Stimulated activated CD8-positive, alpha-beta memory T cell treated with anti-CD3 and anti-CD28 coated beads, Interleukin-4, amount 100 ng/mL, for 24 hours (primary cell): ENCODE measurements around the gene JAML.
A peak's percentile ranks its signal among the peaks of the same experiment; 100 is the strongest.

Experiments used
- DNase-seq: peaks from one replicate; pipeline ENCODE4 v3.0.0-alpha.2; 2020; ENCODE audit warnings: low read depth

JAML gene

GRCh38 chr11:118215765-118216164 is 9.0 kb downstream of the JAML start:
- DNase-seq: no peak

DNA sequence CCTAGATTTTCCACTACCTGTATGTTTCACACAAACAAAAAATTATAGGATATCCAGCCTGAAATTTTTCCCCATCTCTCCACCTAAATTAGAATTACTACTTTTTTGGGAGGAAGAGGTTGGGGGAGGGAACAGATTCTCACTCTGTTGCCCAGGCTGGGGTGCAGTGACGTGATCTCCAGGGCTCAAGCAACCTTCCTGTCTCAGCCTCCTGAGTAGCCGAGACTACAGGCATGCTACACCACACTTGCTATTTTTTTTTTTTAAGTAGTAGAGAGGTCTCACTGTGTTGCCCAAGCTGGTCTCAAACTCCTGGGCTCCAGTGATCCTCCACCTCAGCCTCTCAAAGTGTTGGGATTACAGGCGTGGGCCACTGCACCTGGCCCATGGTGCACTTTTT is 9.5 kb downstream of the JAML start:
- DNase-seq: no peak

- no peak for DNase-seq
These were observed 10.4 kb downstream of the JAML start for GRCh38 chr11:118214210-118214914.

- no peak for DNase-seq
These were observed 11.0 kb downstream of the JAML start for GRCh38 chr11:118213781-118214180.

DNA sequence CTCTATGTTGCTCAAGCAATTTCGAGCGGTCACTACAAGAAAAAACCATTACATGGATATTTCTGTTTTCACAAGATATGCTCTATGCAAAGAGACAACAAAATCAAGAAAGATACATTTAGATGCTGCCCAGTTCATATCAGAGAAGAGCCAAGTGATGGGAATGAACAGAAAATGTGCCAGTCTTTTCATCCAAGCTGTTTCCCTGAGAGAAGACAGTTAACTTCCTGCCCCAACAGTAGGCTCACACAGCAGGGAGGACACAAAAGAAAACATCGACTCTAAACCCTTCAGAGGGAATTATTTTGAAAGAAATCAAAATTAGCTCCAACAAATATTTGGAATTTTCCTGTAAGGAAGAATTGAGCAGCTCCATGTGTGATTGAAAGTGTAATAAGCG is 11.6 kb downstream of the JAML start:
- DNase-seq: no peak

GRCh38 chr11:118212781-118213191 is 12.0 kb downstream of the JAML start:
- no peak for DNase-seq

- no peak for DNase-seq
These were observed 12.6 kb downstream of the JAML start for GRCh38 chr11:118212131-118212725.

GRCh38 chr11:118211006-118211405 is 13.8 kb downstream of the JAML start:
- DNase-seq: no peak

- no peak for DNase-seq
These were observed 14.5 kb downstream of the JAML start for GRCh38 chr11:118210323-118210722.

DNA sequence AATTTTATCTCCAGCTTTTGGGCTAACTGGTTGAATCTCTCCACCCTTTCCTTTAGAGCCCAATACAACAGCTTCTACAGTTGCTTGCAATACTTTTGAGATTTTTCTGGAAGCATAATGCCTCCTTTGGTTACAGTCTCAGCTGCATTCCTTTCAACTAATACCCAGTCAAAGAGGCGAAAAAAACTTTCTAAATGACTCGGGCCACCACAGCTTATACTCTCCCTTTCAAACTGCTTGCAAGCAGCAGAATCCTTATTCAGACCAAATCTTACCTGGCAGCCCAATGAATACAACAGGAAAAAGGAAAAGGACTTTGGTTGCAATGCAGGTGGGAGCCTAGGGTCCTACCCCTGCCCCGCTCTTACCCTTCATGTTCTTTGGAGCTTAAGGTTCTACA is 15.8 kb downstream of the JAML start:
- no peak for DNase-seq

GRCh38 chr11:118207079-118207478 is 17.7 kb downstream of the JAML start:
- no peak for DNase-seq

DNA sequence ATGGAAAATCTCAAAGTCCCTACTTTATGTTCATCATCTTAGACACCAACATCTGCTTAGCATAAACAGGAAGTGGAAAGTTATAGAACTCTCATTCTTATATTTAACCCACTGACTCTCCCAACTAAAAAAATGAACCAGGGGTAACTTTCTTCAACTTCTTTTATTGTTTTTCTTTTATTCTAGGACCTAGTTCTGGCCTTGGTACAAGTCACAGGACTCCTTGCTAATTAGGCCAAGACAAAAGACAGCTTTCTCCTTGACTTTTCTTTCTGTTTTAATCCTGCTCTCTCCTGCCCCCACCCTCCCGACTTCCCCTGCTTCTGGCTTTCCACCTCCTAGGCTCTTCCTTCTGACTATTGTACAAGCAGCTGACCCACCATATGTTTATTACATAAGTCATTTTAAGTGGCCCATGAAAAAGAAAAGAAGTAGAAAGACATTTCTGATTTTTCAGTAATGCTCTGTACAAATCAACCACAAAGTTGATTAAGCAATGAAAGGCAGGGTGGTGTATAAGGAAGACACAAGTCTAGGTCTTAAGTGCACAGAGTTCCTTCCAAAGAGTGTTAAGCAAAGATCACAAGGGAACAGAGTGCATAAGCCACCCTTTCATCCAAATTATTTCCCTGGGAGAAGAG is 18.3 kb downstream of the JAML start:
- no peak for DNase-seq

DNA sequence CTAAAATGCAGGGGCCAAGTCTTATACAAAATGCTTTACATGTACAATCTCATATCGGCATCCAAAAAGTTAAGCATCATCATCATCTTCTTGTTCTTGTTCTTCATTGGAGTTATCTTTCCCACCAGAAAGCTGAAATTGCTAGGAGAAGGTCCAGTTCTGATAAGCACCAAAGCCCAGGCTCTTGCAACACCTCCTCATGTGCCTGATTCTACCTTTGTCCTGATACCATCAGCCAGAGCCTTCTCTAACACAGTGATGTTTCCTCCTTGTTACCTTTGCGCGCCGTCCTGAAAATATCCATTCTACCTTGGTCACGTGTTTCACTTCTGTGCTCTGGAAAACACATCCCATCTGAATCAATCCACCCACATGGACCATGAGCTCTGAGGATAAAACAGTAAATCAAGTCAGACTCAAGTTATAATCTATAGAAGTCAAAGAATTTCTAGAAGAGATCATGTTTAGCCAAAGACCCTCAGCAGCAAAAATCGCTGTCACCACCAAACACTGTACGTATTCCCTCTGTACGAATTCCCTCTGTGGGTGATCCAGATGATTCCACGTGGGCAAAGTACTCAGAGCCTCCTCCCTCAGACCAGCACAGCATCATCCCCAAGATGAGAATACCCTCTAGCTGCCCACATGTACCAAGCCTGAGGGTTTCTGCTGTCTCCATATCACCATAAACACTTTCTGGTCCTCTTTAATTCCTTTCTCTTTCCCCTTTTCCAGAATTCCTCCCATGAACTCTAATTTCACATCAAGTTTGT is 19.0 kb downstream of the JAML start:
- no peak for DNase-seq

DNA sequence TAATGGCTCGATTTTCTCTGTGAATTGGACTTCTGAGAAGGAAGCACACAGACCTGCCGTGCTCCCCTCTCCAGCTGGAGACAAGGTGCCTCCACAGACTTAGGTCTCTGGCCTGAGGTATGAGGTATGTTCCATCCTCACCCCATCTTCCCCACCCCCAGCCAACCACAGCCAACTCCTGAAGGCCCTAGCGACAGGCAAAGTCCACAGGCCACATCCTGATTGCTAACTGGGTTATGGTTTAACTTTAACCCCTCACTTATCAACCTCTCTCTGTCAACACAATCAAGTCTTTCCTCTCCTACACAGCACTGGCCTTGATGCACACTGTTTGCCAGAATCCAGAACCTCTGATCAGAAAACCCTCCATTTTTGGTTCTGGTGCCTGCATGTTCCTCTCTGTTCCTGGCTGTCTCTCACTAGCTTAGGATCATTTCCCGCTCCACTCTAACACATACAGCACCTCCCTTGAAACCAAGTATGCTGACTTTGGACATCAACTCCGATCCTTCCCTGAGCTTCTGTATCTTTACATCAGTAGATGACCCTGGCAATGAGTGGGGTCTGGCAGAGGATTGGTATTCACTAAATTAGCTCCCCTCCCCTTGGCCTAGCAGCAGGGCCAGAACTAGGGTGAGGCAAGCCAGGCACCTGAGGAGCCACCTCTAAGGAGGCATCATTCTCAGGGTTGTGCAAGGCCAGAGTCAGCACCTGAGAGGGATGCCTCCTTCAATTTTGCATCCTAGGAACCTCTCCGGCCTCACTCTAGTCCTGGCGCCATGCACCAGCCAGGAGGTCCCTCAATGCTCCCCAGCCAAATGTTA is 22.0 kb downstream of the JAML start:
- peak; percentile 45 for DNase-seq

GRCh38 chr11:118201966-118202365 is 22.8 kb downstream of the JAML start:
- DNase-seq: no peak

DNA sequence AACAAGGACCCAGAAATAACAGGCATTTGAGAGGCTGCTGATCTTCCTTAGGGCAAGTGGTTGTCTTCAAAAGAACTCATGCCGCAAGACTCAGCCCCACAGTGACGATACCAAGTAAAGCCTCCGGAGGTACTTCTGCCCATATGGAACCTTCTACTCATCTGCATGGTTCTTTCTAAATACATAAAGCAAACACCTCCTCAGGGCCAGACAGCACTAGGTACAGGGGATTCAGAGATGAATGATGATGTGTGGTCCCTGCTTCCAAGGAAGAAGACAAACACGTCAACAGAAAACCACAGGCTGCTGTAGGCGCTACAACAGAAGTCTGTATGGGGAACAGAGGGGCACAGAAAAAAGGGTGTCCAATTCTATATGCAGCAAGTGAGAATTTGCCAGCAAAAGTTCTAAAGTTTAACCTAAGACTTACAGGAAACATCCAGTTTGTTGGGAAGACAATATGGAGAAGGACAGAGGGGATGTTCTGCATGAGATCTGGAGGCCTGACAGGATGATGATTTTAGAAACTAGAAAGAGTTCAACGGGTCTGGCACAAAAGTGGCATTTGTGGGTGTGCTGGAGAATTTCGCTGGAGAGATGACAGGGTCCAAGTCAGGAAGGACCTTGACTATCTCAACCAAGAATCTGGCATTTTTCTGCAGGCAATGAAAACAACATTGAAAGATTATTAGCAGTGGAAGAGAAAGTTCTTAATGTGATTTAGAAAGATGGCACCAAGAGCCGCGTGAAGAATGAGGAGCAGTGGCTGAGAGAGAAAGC is 23.7 kb downstream of the JAML start:
- peak; percentile 33 for DNase-seq

DNA sequence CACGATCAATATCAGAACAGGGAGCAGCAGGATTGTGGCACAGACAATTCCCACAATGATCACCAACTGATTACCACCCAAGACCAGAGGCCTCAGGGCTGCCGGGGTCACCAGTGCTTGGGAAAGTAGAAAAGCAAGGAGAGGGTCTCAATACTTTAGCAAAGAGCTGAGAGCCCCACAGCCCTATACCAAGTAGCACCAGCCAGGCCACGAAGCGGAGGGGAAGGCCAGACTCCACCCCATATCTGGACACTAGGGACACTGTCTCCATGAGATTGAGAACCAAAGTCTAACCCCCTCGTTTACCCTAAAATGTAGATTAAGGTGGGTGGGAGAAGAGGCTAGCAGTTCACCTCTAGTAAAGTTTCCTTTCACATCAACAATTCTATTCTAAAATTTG is 24.3 kb downstream of the JAML start:
- no peak for DNase-seq

GRCh38 chr11:118199135-118199534 is 25.7 kb downstream of the JAML start:
- no peak for DNase-seq

DNA sequence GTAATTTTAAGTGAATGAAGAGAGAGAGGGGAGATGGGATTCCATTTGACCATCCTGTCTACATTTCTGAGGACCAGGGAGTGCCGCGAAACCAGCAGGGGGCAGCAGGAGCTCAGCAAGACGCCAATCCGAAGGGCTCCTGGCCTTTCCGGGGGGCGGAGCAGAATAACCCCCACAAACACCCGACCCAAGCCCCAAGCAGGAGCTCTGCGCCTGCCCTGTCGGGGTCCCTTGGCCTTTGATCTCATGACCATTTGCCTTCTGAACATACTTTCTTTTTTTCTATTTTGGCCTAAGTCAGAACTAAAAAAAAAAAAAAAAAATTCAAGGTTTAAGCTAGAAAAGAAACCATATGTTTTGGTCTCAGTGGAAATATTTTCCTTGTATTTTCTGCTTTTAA is 26.4 kb downstream of the JAML start:
- DNase-seq: peak; percentile 80

GRCh38 chr11:118194835-118195627 is 29.8 kb downstream of the JAML start:
- DNase-seq: no peak
